HCT116 (cell line): ENCODE measurements around the gene RUNX1.

ENCODE experiments used
- EGR1 ChIP-seq: IDR thresholded peaks from 2 replicates; pipeline ENCODE4 v1.6.1; 2012; ENCODE audit warnings: low read depth
- ELF1 ChIP-seq: IDR thresholded peaks from 2 replicates; pipeline ENCODE4 v1.6.1; 2012; ENCODE audit warnings: low read depth, borderline replicate concordance
- TF ChIP-seq, protein P1 (sequence below): IDR thresholded peaks from 2 replicates; pipeline ENCODE4 v1.6.1; 2011; ENCODE audit warnings: mild to moderate bottlenecking, low read length, moderate library complexity; ENCODE audit not compliant: insufficient replicate concordance; ENCODE audit errors: extremely low read depth

DNA sequence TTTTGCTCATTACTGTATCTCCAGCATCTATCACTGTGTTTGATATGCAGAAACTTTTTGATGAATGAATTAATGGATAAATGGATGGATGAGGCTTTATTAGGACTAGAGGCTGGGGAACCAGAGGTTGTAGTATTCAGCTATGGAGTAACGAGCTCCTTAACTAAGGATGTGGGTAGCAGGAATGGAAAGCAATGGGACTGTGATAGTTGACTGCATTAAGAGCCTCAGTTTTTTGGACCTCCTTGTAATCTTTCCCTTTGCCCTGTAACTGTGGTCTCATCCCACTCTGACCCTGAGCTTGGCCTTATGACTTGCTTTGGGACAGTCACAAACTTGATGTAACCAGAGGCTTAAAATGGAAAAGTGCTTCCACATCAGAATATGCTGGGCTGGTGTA, 9.0 kb upstream of the RUNX1 start:
- TF ChIP-seq, protein P1, sequence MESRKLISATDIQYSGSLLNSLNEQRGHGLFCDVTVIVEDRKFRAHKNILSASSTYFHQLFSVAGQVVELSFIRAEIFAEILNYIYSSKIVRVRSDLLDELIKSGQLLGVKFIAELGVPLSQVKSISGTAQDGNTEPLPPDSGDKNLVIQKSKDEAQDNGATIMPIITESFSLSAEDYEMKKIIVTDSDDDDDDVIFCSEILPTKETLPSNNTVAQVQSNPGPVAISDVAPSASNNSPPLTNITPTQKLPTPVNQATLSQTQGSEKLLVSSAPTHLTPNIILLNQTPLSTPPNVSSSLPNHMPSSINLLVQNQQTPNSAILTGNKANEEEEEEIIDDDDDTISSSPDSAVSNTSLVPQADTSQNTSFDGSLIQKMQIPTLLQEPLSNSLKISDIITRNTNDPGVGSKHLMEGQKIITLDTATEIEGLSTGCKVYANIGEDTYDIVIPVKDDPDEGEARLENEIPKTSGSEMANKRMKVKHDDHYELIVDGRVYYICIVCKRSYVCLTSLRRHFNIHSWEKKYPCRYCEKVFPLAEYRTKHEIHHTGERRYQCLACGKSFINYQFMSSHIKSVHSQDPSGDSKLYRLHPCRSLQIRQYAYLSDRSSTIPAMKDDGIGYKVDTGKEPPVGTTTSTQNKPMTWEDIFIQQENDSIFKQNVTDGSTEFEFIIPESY, result no peak
- TF ChIP-seq ELF1, result no peak
- no peak for TF ChIP-seq EGR1
